Liver (tissue), 9 donors: ENCODE data around the gene SKOR1. TPM values are rescaled to one million over a fixed set of nuclear protein-coding genes. Genes with fewer than 3 reads are reported as not detected.

Experiments used
- DNase-seq: peaks from one replicate; pipeline ENCODE4 v3.0.0-alpha.2; 2017; ENCODE audit warnings: low spot score
- H3K27ac ChIP-seq, 2 donors: one replicate each; pipeline ENCODE4 v1.7.0; 2013; ENCODE audit warnings: inconsistent platforms in 2 of 2, low read length in 2 of 2, control low read depth in 1 of 2, low read depth in 1 of 2, mild to moderate bottlenecking in 1 of 2
- H3K27me3 ChIP-seq, 4 donors: one replicate each; pipeline versions ENCODE4 v1.6.1 to v1.7.0; 2013; ENCODE audit warnings: low read length in 3 of 4, inconsistent platforms in 1 of 4, mild to moderate bottlenecking in 1 of 4, moderate library complexity in 1 of 4; ENCODE audit not compliant: control insufficient read depth in 4 of 4, insufficient read depth in 4 of 4
- H3K36me3 ChIP-seq, 4 donors: one replicate each; pipeline versions ENCODE4 v1.6.1 to v1.7.0; 2013; ENCODE audit warnings: low read length in 3 of 4, mild to moderate bottlenecking in 3 of 4, low read depth in 1 of 4, moderate library complexity in 1 of 4; ENCODE audit not compliant: control insufficient read depth in 4 of 4, insufficient read depth in 3 of 4
- H3K4me1 ChIP-seq, 4 donors: one replicate each; pipeline versions ENCODE4 v1.6.1 to v1.7.0; 2013; ENCODE audit warnings: low read length in 3 of 4, mild to moderate bottlenecking in 3 of 4, moderate library complexity in 1 of 4; ENCODE audit not compliant: control insufficient read depth in 4 of 4, insufficient read depth in 4 of 4
- H3K4me3 ChIP-seq, 3 donors: one replicate each; pipeline versions ENCODE4 v1.6.1 to v1.7.0; 2013; ENCODE audit warnings: low read length in 3 of 3, control low read depth in 1 of 3, low read depth in 1 of 3, mild to moderate bottlenecking in 1 of 3
- H3K9ac ChIP-seq, 2 donors: one replicate each; pipeline ENCODE4 v1.7.0; 2013; ENCODE audit warnings: low read length in 2 of 2, mild to moderate bottlenecking in 2 of 2, moderate library complexity in 2 of 2, control low read depth in 1 of 2, low read depth in 1 of 2
- H3K9me3 ChIP-seq, 4 donors: one replicate each; pipeline versions ENCODE4 v1.6.1 to v1.7.0; 2013; ENCODE audit warnings: low read length in 3 of 4; ENCODE audit not compliant: control insufficient read depth in 4 of 4
- FOXA1 ChIP-seq: IDR thresholded peaks from 2 replicates; pipeline ENCODE4 v1.6.1; 2016; ENCODE audit warnings: antibody characterized with exemption
- FOXA2 ChIP-seq: IDR thresholded peaks from 2 replicates; pipeline ENCODE4 v1.6.1; 2016; ENCODE audit warnings: antibody characterized with exemption
- HNF4A ChIP-seq, 2 donors: conservative IDR thresholded peaks; 2 replicates each; pipeline ENCODE4 v1.6.1; 2016; ENCODE audit warnings: antibody characterized with exemption in 2 of 2, mild to moderate bottlenecking in 2 of 2
- JUND ChIP-seq, 2 donors: IDR thresholded peaks; 2 replicates each; pipeline ENCODE4 v1.6.1; 2016; ENCODE audit warnings: antibody characterized with exemption in 2 of 2
- NR2F2 ChIP-seq: IDR thresholded peaks from 2 replicates; pipeline ENCODE4 v1.6.1; 2016; ENCODE audit warnings: antibody characterized with exemption
- RAD21 ChIP-seq, 2 donors: IDR thresholded peaks; 2 replicates each; pipeline ENCODE4 v1.6.1; 2016; ENCODE audit warnings: antibody characterized with exemption in 2 of 2, mild to moderate bottlenecking in 2 of 2
- RXRA ChIP-seq, 2 donors: IDR thresholded peaks; 2 replicates each; pipeline ENCODE4 v1.6.1; 2017 to 2018; ENCODE audit warnings: antibody characterized with exemption in 2 of 2, mild to moderate bottlenecking in 1 of 2
- SP1 ChIP-seq: IDR thresholded peaks from 2 replicates; pipeline ENCODE4 v1.6.1; 2018; ENCODE audit warnings: antibody characterized with exemption, mild to moderate bottlenecking
- YY1 ChIP-seq: IDR thresholded peaks from 2 replicates; pipeline ENCODE4 v1.6.1; 2016; ENCODE audit warnings: antibody characterized with exemption, mild to moderate bottlenecking
- WGBS: extraction: QIAGEN DNeasy Blood & Tissue Kit; methylation state at CpG from one replicate; pipeline ENCODE4 v1.1.7; 2013; 5-methylcytosine and 5-hydroxymethylcytosine counted together
- polyA plus RNA-seq, 2 donors: library from polyadenylated mRNA; stranded (reverse) in 1 of 2; unstranded in 1 of 2; fragments of 200-250 nt in 1 of 2; fragments of >200 nt in 1 of 2; fragmentation: Nextera tagmentation in 1 of 2; extraction: Ambion mirVana in 1 of 2; gene quantifications; one replicate each; pipeline versions ENCODE4 v1.2.1 to v1.2.3, GENCODE V29; 2013 to 2015
- total RNA-seq, 2 donors: library from RNA; depleted of rRNA; stranded (reverse); fragments of >200 nt; gene quantifications; one replicate each; pipeline ENCODE4 v1.2.3, GENCODE V29; 2014
- TF ChIP-seq, protein P1 (sequence below): fragments of 150-350 bp; IDR thresholded peaks from 2 replicates; pipeline ENCODE4 v1.5.1; 2017; ENCODE audit warnings: improper control_type of control experiment, low read depth, low read length; ENCODE audit not compliant: missing input control
- TF ChIP-seq, protein P2 (sequence below): IDR thresholded peaks from 2 replicates; pipeline ENCODE4 v1.6.1; 2016; ENCODE audit warnings: antibody characterized with exemption, mild to moderate bottlenecking
- TF ChIP-seq, protein P3 (sequence below): IDR thresholded peaks from 2 replicates; pipeline ENCODE4 v1.6.1; 2016; ENCODE audit warnings: antibody characterized with exemption
- TF ChIP-seq, protein P4 (sequence below): IDR thresholded peaks from 2 replicates; pipeline ENCODE4 v1.6.1; 2016; ENCODE audit warnings: antibody characterized with exemption
- TF ChIP-seq, protein P5 (sequence below): IDR thresholded peaks from 2 replicates; pipeline ENCODE4 v1.6.1; 2016; ENCODE audit warnings: antibody characterized with exemption
- donor health status: healthy.
- donor health status: healthy.
- donor health status: healthy.
- donor health status: healthy.
- donor health status: healthy.

Gene SKOR1
- total and polyA plus RNA-seq, 4 donors: 0.02 to 0.17 (median 0.05) TPM; not detected in 1

DNA sequence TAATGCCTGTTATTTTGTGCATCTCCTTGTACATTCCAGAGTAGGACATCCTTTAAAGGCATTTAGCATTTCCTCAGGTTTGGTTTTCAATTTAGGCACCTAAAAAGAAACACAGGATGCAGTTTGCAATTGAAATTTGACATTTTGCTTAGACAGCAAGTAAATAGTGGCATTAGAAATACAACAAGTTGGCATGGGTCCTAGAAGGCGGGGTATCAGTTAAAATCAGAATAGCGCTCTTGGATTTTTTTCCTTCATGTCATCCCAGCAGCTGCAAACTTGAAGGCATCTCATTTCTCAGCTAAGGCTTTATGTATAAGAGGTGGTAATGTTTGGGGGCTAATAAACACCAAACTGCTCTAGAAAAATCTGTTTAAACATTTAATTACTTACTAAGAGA lies 47.5 kb upstream of the SKOR1 start:
- TF ChIP-seq, protein P1, sequence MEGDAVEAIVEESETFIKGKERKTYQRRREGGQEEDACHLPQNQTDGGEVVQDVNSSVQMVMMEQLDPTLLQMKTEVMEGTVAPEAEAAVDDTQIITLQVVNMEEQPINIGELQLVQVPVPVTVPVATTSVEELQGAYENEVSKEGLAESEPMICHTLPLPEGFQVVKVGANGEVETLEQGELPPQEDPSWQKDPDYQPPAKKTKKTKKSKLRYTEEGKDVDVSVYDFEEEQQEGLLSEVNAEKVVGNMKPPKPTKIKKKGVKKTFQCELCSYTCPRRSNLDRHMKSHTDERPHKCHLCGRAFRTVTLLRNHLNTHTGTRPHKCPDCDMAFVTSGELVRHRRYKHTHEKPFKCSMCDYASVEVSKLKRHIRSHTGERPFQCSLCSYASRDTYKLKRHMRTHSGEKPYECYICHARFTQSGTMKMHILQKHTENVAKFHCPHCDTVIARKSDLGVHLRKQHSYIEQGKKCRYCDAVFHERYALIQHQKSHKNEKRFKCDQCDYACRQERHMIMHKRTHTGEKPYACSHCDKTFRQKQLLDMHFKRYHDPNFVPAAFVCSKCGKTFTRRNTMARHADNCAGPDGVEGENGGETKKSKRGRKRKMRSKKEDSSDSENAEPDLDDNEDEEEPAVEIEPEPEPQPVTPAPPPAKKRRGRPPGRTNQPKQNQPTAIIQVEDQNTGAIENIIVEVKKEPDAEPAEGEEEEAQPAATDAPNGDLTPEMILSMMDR: no peak
- TF ChIP-seq, protein P2, sequence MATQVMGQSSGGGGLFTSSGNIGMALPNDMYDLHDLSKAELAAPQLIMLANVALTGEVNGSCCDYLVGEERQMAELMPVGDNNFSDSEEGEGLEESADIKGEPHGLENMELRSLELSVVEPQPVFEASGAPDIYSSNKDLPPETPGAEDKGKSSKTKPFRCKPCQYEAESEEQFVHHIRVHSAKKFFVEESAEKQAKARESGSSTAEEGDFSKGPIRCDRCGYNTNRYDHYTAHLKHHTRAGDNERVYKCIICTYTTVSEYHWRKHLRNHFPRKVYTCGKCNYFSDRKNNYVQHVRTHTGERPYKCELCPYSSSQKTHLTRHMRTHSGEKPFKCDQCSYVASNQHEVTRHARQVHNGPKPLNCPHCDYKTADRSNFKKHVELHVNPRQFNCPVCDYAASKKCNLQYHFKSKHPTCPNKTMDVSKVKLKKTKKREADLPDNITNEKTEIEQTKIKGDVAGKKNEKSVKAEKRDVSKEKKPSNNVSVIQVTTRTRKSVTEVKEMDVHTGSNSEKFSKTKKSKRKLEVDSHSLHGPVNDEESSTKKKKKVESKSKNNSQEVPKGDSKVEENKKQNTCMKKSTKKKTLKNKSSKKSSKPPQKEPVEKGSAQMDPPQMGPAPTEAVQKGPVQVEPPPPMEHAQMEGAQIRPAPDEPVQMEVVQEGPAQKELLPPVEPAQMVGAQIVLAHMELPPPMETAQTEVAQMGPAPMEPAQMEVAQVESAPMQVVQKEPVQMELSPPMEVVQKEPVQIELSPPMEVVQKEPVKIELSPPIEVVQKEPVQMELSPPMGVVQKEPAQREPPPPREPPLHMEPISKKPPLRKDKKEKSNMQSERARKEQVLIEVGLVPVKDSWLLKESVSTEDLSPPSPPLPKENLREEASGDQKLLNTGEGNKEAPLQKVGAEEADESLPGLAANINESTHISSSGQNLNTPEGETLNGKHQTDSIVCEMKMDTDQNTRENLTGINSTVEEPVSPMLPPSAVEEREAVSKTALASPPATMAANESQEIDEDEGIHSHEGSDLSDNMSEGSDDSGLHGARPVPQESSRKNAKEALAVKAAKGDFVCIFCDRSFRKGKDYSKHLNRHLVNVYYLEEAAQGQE: no peak
- TF ChIP-seq YY1 (no peak), JUND (IDR thresholded peaks at IDR 0.05) (no peak), RXRA (IDR thresholded peaks at IDR 0.05) (no peak), FOXA1 (no peak), FOXA2 (no peak), SP1 (no peak), NR2F2 (no peak), RAD21 (IDR thresholded peaks at IDR 0.05) (no peak)
- TF ChIP-seq, protein P3, sequence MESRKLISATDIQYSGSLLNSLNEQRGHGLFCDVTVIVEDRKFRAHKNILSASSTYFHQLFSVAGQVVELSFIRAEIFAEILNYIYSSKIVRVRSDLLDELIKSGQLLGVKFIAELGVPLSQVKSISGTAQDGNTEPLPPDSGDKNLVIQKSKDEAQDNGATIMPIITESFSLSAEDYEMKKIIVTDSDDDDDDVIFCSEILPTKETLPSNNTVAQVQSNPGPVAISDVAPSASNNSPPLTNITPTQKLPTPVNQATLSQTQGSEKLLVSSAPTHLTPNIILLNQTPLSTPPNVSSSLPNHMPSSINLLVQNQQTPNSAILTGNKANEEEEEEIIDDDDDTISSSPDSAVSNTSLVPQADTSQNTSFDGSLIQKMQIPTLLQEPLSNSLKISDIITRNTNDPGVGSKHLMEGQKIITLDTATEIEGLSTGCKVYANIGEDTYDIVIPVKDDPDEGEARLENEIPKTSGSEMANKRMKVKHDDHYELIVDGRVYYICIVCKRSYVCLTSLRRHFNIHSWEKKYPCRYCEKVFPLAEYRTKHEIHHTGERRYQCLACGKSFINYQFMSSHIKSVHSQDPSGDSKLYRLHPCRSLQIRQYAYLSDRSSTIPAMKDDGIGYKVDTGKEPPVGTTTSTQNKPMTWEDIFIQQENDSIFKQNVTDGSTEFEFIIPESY: no peak
- TF ChIP-seq, protein P4, sequence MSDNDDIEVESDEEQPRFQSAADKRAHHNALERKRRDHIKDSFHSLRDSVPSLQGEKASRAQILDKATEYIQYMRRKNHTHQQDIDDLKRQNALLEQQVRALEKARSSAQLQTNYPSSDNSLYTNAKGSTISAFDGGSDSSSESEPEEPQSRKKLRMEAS: no peak
- TF ChIP-seq, protein P5, sequence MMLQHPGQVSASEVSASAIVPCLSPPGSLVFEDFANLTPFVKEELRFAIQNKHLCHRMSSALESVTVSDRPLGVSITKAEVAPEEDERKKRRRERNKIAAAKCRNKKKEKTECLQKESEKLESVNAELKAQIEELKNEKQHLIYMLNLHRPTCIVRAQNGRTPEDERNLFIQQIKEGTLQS: no peak

DNA sequence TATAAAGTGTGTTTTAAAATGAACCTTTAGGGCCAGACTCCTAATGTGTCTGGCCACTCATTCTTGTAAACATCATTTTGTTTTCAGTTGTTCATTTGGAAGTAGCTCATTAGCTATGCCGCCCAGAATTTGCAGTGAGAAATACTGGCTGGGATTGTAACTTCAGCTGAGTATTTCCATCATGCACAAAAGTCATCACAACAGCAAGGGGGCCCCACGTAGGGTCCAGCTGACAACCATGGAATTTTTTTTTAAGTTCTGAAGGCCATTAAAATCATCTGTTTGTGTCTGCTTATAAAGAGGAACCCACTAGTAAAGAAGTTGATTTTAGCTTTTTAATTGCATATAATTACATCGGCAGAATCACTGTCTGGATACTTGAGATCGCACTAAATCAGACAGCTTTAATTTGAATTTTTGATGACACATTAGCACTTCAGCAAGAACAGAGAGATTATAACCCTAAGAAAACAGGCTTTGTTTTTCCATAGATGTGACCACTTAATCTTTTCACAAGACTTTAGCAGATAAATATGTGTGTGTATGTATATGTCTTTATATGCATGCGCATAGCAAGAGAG lies 46.3 kb upstream of the SKOR1 start:
- H3K36me3 ChIP-seq: peaks cover 0 to 6% (median under 1%) of the 10 kb centered on the region in 4 donors
- WGBS: 92% methylated on average over 5 of the region's 5 CpGs

More for the DNA sequence above, 47.5 kb upstream of the SKOR1 start:
- Histone ChIP-seq H3K36me3 (peaks cover 0 to 2% (median 0%) of the 10 kb centered on the region in 4 donors), H3K9me3 (no peaks in the 10 kb centered on the region), H3K27me3 (no peaks in the 10 kb centered on the region), H3K4me1 (peaks cover 0 to 6% (median 2%) of the 10 kb centered on the region in 4 donors), H3K27ac (no peak overlapping the region), H3K9ac (no peak overlapping the region), H3K4me3 (no peak overlapping the region)
- DNase-seq: no peak
- 90% methylated on average over 2 of the region's 2 CpGs for WGBS

More for the DNA sequence above, 46.3 kb upstream of the SKOR1 start:
- TF ChIP-seq FOXA1: no peak
- no peak for TF ChIP-seq HNF4A (conservative IDR thresholded peaks at IDR 0.05)
- TF ChIP-seq RAD21 (IDR thresholded peaks at IDR 0.05): no peak
- TF ChIP-seq, protein P1: no peak
- no peak overlapping the region for H3K27ac ChIP-seq
- no peaks in the 10 kb centered on the region for H3K27me3 ChIP-seq
- H3K4me1 ChIP-seq: peaks cover 0 to 6% (median 2%) of the 10 kb centered on the region in 4 donors
- no peak overlapping the region for H3K9ac ChIP-seq
- H3K9me3 ChIP-seq: no peaks in the 10 kb centered on the region
- no peak for DNase-seq
- no peak overlapping the region for H3K4me3 ChIP-seq
